Measurements from ENCODE around the gene ITGB5. TPM values are rescaled to one million over a fixed set of nuclear protein-coding genes. Genes with fewer than 3 reads are reported as not detected.

The ITGB5 gene
- total RNA-seq, 1 experiment from 2014 or later, result 132 TPM

- Mint-ChIP-seq H3K27ac (ENCODE audit: unreplicated experiment) (no peak overlapping the region), H3K9me3 (ENCODE audit: unreplicated experiment) (no peaks in the 10 kb centered on the region), H3K4me1 (ENCODE audit: low read depth, unreplicated experiment) (no peaks in the 10 kb centered on the region), H3K36me3 (ENCODE audit: insufficient read depth, unreplicated experiment) (peaks cover 18% of the 10 kb centered on the region), H3K27me3 (ENCODE audit: insufficient read depth, unreplicated experiment) (no peaks in the 10 kb centered on the region), H3K4me3 (ENCODE audit: unreplicated experiment) (no peak overlapping the region)
- Histone ChIP-seq H3K27me3 (replicated peaks; ENCODE audit: control insufficient read depth, insufficient read depth, low read length) (no peaks in the 10 kb centered on the region), H3K9me3 (no peaks in the 10 kb centered on the region), H3K36me3 (ENCODE audit: control insufficient read depth, insufficient read depth, low read length) (peaks cover 1% of the 10 kb centered on the region; the same call in 1 of the 2 replicates), H3K4me1 (no peaks in the 10 kb centered on the region), H3K4me3 (ENCODE audit: low read depth, low read length) (no peak overlapping the region)
- intact Hi-C loops (cut with micrococcal nuclease; ENCODE audit: unreplicated experiment), result no loop called here
- CTCF ChIA-PET, result interaction anchor here (0.6 kb wide), 1 partner anchor 15 kb away, joined by 6 read pairs; no protein-coding TSS in a partner anchor
- POLR2A ChIA-PET, result no interaction called here
- no TSS peak for BruUV-seq (replicated peaks)
- no peak for TF ChIP-seq CTCF (IDR thresholded peaks at IDR 0.05; ENCODE audit: insufficient read depth in 1 of 2, low read depth in 1 of 2, low read length in 1 of 2, severe bottlenecking in 1 of 2, unreplicated experiment in 1 of 2)
- DNase-seq, result no peak
Measured at GRCh38 chr3:124799676-124800075, 87.5 kb downstream of the ITGB5 start.

GRCh38 chr3:124797426-124797945 lies 89.7 kb downstream of the ITGB5 start:
- Mint-ChIP-seq H3K4me3 (ENCODE audit: unreplicated experiment) (no peak overlapping the region), H3K27ac (ENCODE audit: unreplicated experiment) (no peak overlapping the region), H3K4me1 (ENCODE audit: low read depth, unreplicated experiment) (no peaks in the 10 kb centered on the region), H3K9me3 (ENCODE audit: unreplicated experiment) (no peaks in the 10 kb centered on the region), H3K36me3 (ENCODE audit: insufficient read depth, unreplicated experiment) (peaks cover 17% of the 10 kb centered on the region), H3K27me3 (ENCODE audit: insufficient read depth, unreplicated experiment) (no peaks in the 10 kb centered on the region)
- no TSS peak for BruUV-seq (replicated peaks)
- Histone ChIP-seq H3K27me3 (replicated peaks; ENCODE audit: control insufficient read depth, insufficient read depth, low read length) (no peaks in the 10 kb centered on the region), H3K4me1 (no peaks in the 10 kb centered on the region), H3K36me3 (ENCODE audit: control insufficient read depth, insufficient read depth, low read length) (peaks cover 1% of the 10 kb centered on the region; the same call in 1 of the 2 replicates), H3K9me3 (no peaks in the 10 kb centered on the region), H3K4me3 (ENCODE audit: low read depth, low read length) (no peak overlapping the region)
- intact Hi-C loops (cut with micrococcal nuclease; ENCODE audit: unreplicated experiment), result no loop called here
- no peak for TF ChIP-seq CTCF (IDR thresholded peaks at IDR 0.05; ENCODE audit: insufficient read depth in 1 of 2, low read depth in 1 of 2, low read length in 1 of 2, severe bottlenecking in 1 of 2, unreplicated experiment in 1 of 2)
- CTCF ChIA-PET, result no interaction called here
- POLR2A ChIA-PET, result no interaction called here
- no peak for DNase-seq

- Histone ChIP-seq H3K36me3 (ENCODE audit: control insufficient read depth, insufficient read depth, low read length) (peaks cover 1% of the 10 kb centered on the region; the same call in 1 of the 2 replicates), H3K4me1 (no peaks in the 10 kb centered on the region), H3K27me3 (replicated peaks; ENCODE audit: control insufficient read depth, insufficient read depth, low read length) (no peaks in the 10 kb centered on the region), H3K4me3 (ENCODE audit: low read depth, low read length) (no peak overlapping the region), H3K9me3 (no peaks in the 10 kb centered on the region)
- Mint-ChIP-seq H3K27ac (ENCODE audit: unreplicated experiment) (no peak overlapping the region), H3K36me3 (ENCODE audit: insufficient read depth, unreplicated experiment) (peaks cover 13% of the 10 kb centered on the region), H3K4me3 (ENCODE audit: unreplicated experiment) (no peak overlapping the region), H3K9me3 (ENCODE audit: unreplicated experiment) (no peaks in the 10 kb centered on the region), H3K27me3 (ENCODE audit: insufficient read depth, unreplicated experiment) (no peaks in the 10 kb centered on the region), H3K4me1 (ENCODE audit: low read depth, unreplicated experiment) (no peaks in the 10 kb centered on the region)
- no peak for DNase-seq
- intact Hi-C loops (cut with micrococcal nuclease; ENCODE audit: unreplicated experiment), result no loop called here
- ChIA-PET CTCF (interaction anchor here (0.8 kb wide), 1 partner anchor 10 kb away, joined by 4 read pairs; no protein-coding TSS in a partner anchor), POLR2A (no interaction called here)
- TF ChIP-seq CTCF (IDR thresholded peaks at IDR 0.05; ENCODE audit: insufficient read depth in 1 of 2, low read depth in 1 of 2, low read length in 1 of 2, severe bottlenecking in 1 of 2, unreplicated experiment in 1 of 2), result no peak
- no TSS peak for BruUV-seq (replicated peaks)
Measured at GRCh38 chr3:124796477-124796876, 90.7 kb downstream of the ITGB5 start.

Measured in Caco-2 (cell line).